IMR-90 (cell line): ENCODE results near the gene ATP8B3. TPM values are rescaled to one million over a fixed set of nuclear protein-coding genes. Genes with fewer than 3 reads are reported as not detected.

Source experiments
- ATAC-seq: fragments of 200-7000 bp; cut with Tn5 transposase; 2 replicates; pipeline ENCODE4 v1.9.1; 2020; ENCODE audit warnings: low read depth, mild to moderate bottlenecking, moderate library complexity
- BruUV-seq: library from RNA; stranded (reverse); fragments of 400-500 nt; replicated peaks from 2 replicates; lab custom pipeline; 2021; lab: Mats Ljungman, UMichigan
- CTCF ChIA-PET: fragments of 300-600 bp; formaldehyde crosslinking; extraction: SDS; loops from one replicate; lab custom pipeline; 2021; ENCODE audit warnings: antibody characterized with exemption; lab: Yijun Ruan, JAX
- POLR2A ChIA-PET: fragments of 300-600 bp; sonication (Branson Sonifier 250); formaldehyde crosslinking; loops from one replicate; lab custom pipeline; 2022; ENCODE audit warnings: antibody characterized with exemption; ENCODE audit not compliant: unreplicated experiment; lab: Charles Lee
- DNase-seq: peaks from one replicate; pipeline ENCODE4 v3.0.0; 2013
- H2AFZ ChIP-seq: replicated peaks from 2 replicates; pipeline ENCODE3; 2013; ENCODE audit warnings: low read length, mild to moderate bottlenecking; ENCODE audit not compliant: poor library complexity
- H2AK5ac ChIP-seq: 2 replicates; pipeline ENCODE4 v1.6.1; 2013; ENCODE audit warnings: low read depth, low read length, inconsistent platforms
- H2AK9ac ChIP-seq: replicated peaks from 2 replicates; pipeline ENCODE3; 2013; ENCODE audit warnings: mild to moderate bottlenecking, low read depth, low read length, moderate library complexity; ENCODE audit not compliant: poor library complexity
- H2BK120ac ChIP-seq: 2 replicates; pipeline ENCODE4 v1.6.1; 2013; ENCODE audit warnings: low read depth, low read length, inconsistent platforms
- H2BK15ac ChIP-seq: 3 replicates; pipeline ENCODE4 v1.6.1; 2013; ENCODE audit warnings: low read depth, low read length, inconsistent platforms
- H2BK20ac ChIP-seq: 2 replicates; pipeline ENCODE4 v1.6.1; 2013; ENCODE audit warnings: low read depth, mild to moderate bottlenecking, inconsistent platforms, low read length, moderate library complexity
- H2BK5ac ChIP-seq: 2 replicates; pipeline ENCODE4 v1.6.1; 2013; ENCODE audit warnings: mild to moderate bottlenecking, low read depth, low read length, inconsistent platforms; ENCODE audit not compliant: poor library complexity, severe bottlenecking
- H3K14ac ChIP-seq: replicated peaks from 2 replicates; pipeline ENCODE4 v1.6.1; 2013; ENCODE audit warnings: low read depth, low read length, inconsistent platforms
- H3K18ac ChIP-seq: 2 replicates; pipeline ENCODE4 v1.6.1; 2013; ENCODE audit warnings: low read depth, low read length, control low read depth
- H3K23ac ChIP-seq: 2 replicates; pipeline ENCODE4 v1.6.1; 2013; ENCODE audit warnings: low read depth, low read length, inconsistent platforms
- H3K27ac ChIP-seq: 2 replicates; pipeline ENCODE4 v1.5.1; 2013; ENCODE audit warnings: mild to moderate bottlenecking, control low read depth, low read length; ENCODE audit not compliant: insufficient read depth
- H3K27me3 ChIP-seq: 2 replicates; pipeline ENCODE4 v1.6.1; 2013; ENCODE audit warnings: low read length; ENCODE audit not compliant: control insufficient read depth, insufficient read depth
- H3K36me3 ChIP-seq: 2 replicates; pipeline ENCODE4 v1.6.1; 2013; ENCODE audit warnings: low read length, mixed read lengths; ENCODE audit not compliant: control insufficient read depth, insufficient read depth
- H3K4ac ChIP-seq: 2 replicates; pipeline ENCODE4 v1.6.1; 2013; ENCODE audit warnings: low read depth, low read length, inconsistent platforms
- H3K4me1 ChIP-seq: 2 replicates; pipeline ENCODE4 v1.6.1; 2013; ENCODE audit warnings: low read length, mixed read lengths; ENCODE audit not compliant: control insufficient read depth, insufficient read depth
- H3K4me2 ChIP-seq: 2 replicates; pipeline ENCODE4 v1.6.1; 2013; ENCODE audit warnings: low read depth, mild to moderate bottlenecking, control low read depth, low read length, moderate library complexity
- H3K4me3 ChIP-seq: 2 replicates; pipeline ENCODE4 v1.5.1; 2013; ENCODE audit warnings: low read depth, mild to moderate bottlenecking, control low read depth, low read length, moderate library complexity; ENCODE audit not compliant: insufficient read depth
- H3K56ac ChIP-seq: 2 replicates; pipeline ENCODE4 v1.6.1; 2013; ENCODE audit warnings: low read length, inconsistent platforms; ENCODE audit not compliant: insufficient read depth; ENCODE audit errors: extremely low read depth
- H3K79me1 ChIP-seq, 2 experiments: 2 replicates each; pipeline ENCODE4 v1.6.1; 2013; ENCODE audit warnings: low read length in 2 of 2, inconsistent platforms in 1 of 2, low read depth in 1 of 2
- H3K9ac ChIP-seq: 2 replicates; pipeline ENCODE4 v1.6.1; 2013; ENCODE audit warnings: low read depth, low read length, control low read depth
- H3K9me1 ChIP-seq: 2 replicates; pipeline ENCODE4 v1.6.1; 2013; ENCODE audit warnings: low read length, inconsistent platforms; ENCODE audit not compliant: insufficient read depth
- H3K9me3 ChIP-seq: 2 replicates; pipeline ENCODE4 v1.6.1; 2013; ENCODE audit warnings: low read length; ENCODE audit not compliant: control insufficient read depth, insufficient read depth
- H4K20me1 ChIP-seq: 2 replicates; pipeline ENCODE4 v1.6.1; 2013; ENCODE audit warnings: low read length, inconsistent platforms; ENCODE audit not compliant: insufficient read depth
- H4K5ac ChIP-seq: 2 replicates; pipeline ENCODE4 v1.6.1; 2013; ENCODE audit warnings: mild to moderate bottlenecking, low read depth, low read length, control low read depth
- H4K8ac ChIP-seq, 2 experiments: 2 replicates each; pipeline ENCODE4 v1.6.1; 2013; ENCODE audit warnings: low read depth in 2 of 2, low read length in 2 of 2, control low read depth in 1 of 2, inconsistent platforms in 1 of 2
- H4K91ac ChIP-seq: 2 replicates; pipeline ENCODE4 v1.6.1; 2013; ENCODE audit warnings: low read depth, low read length, inconsistent platforms; ENCODE audit not compliant: insufficient read depth
- BHLHE40 ChIP-seq: fragments of 150-350 bp; IDR thresholded peaks from 2 replicates; pipeline ENCODE4 v1.6.1; 2016; ENCODE audit warnings: mild to moderate bottlenecking, low read depth, low read length
- CEBPB ChIP-seq: IDR thresholded peaks from 2 replicates; pipeline ENCODE4 v1.6.1; 2012; ENCODE audit warnings: low read depth, low read length, improper control_type of control experiment
- CHD1 ChIP-seq: IDR thresholded peaks from 2 replicates; pipeline ENCODE4 v1.6.1; 2012; ENCODE audit warnings: low read depth, low read length, improper control_type of control experiment
- ELK1 ChIP-seq: fragments of 150-350 bp; IDR thresholded peaks from 2 replicates; pipeline ENCODE4 v1.6.1; 2016; ENCODE audit warnings: low read depth, mild to moderate bottlenecking, low read length, moderate library complexity, borderline replicate concordance
- FOS ChIP-seq: fragments of 150-350 bp; IDR thresholded peaks from 2 replicates; pipeline ENCODE4 v1.6.1; 2016; ENCODE audit warnings: low read depth, low read length
- MAFK ChIP-seq: IDR thresholded peaks from 2 replicates; pipeline ENCODE4 v1.6.1; 2012; ENCODE audit warnings: low read depth, low read length, improper control_type of control experiment
- MAZ ChIP-seq: IDR thresholded peaks from 2 replicates; pipeline ENCODE4 v1.6.1; 2012; ENCODE audit warnings: low read depth, mild to moderate bottlenecking, low read length, improper control_type of control experiment, moderate library complexity, borderline replicate concordance
- MXI1 ChIP-seq: IDR thresholded peaks from 2 replicates; pipeline ENCODE4 v1.6.1; 2012; ENCODE audit warnings: low read depth, mild to moderate bottlenecking, low read length, moderate library complexity, borderline replicate concordance
- NFE2L2 ChIP-seq: fragments of 150-350 bp; IDR thresholded peaks from 2 replicates; pipeline ENCODE4 v1.6.1; 2016; ENCODE audit warnings: low read depth, mild to moderate bottlenecking, low read length
- POLR2A ChIP-seq: IDR thresholded peaks from 2 replicates; pipeline ENCODE4 v1.6.1; 2012; ENCODE audit warnings: mild to moderate bottlenecking, low read depth, low read length
- RAD21 ChIP-seq: IDR thresholded peaks from 2 replicates; pipeline ENCODE4 v1.6.1; 2012; ENCODE audit warnings: low read length, improper control_type of control experiment
- RCOR1 ChIP-seq: IDR thresholded peaks from 2 replicates; pipeline ENCODE4 v1.6.1; 2012; ENCODE audit warnings: mild to moderate bottlenecking, low read length, improper control_type of control experiment; ENCODE audit not compliant: insufficient replicate concordance
- RFX5 ChIP-seq: IDR thresholded peaks from 2 replicates; pipeline ENCODE4 v1.8.0; 2012; ENCODE audit warnings: low read depth, mild to moderate bottlenecking, low read length, moderate library complexity
- SMC3 ChIP-seq: fragments of 150-350 bp; IDR thresholded peaks from 2 replicates; pipeline ENCODE4 v1.6.1; 2016; ENCODE audit warnings: low read depth, mild to moderate bottlenecking, antibody characterized with exemption, low read length, moderate library complexity
- USF2 ChIP-seq: fragments of 150-350 bp; IDR thresholded peaks from 2 replicates; pipeline ENCODE4 v1.6.1; 2017; ENCODE audit warnings: mild to moderate bottlenecking, antibody characterized with exemption, low read length, low read depth
- WGBS, 2 experiments: methylation state at CpG; one replicate each; pipeline versions ENCODE4 v1.1.5 to v1.1.7; 2013; ENCODE audit warnings: missing lambda C conversion rate in 2 of 2; ENCODE audit not compliant: insufficient read length in 1 of 2; ENCODE audit errors: extremely low coverage in 2 of 2; 5-methylcytosine and 5-hydroxymethylcytosine counted together
- dilution Hi-C: fragments of 300-500 bp; cut with HindIII; formaldehyde crosslinking; loops from one replicate; pipeline ENCODE4 v1.14.3; 2018; ENCODE audit warnings: low sequenced_read_pairs; ENCODE audit not compliant: unreplicated experiment
- in situ Hi-C: fragments of 300-500 bp; cut with MboI; formaldehyde crosslinking; loops from 3 replicates; pipeline ENCODE4 v1.14.3; 2019; ENCODE audit warnings: low sequenced_read_pairs, inconsistent platforms, mixed read lengths
- intact Hi-C: fragments of 100-400 bp; cut with micrococcal nuclease; formaldehyde crosslinking; loops from 2 replicates; pipeline ENCODE4 v1.10.0; 2022
- polyA plus RNA-seq, 3 experiments: library from polyadenylated mRNA; depleted of rRNA; stranded (reverse); fragments of >200 nt; gene quantifications; 2 replicates each; pipeline ENCODE4 v1.2.3, GENCODE V29; 2012; ENCODE audit warnings: low replicate concordance in 1 of 3
- total RNA-seq: library from RNA; depleted of rRNA; stranded (reverse); fragments of >200 nt; gene quantifications from 2 replicates; pipeline ENCODE4 v1.2.3, GENCODE V29; 2012
- TF ChIP-seq, protein P1 (sequence below): conservative IDR thresholded peaks from 2 replicates; pipeline ENCODE4 v1.5.1; 2012; ENCODE audit warnings: mild to moderate bottlenecking, low read depth, low read length, improper control_type of control experiment

ATP8B3 gene
- total and polyA plus RNA-seq, 2 of the 4 experiments (the other 2 are of a cell fraction) = 1.6 to 8.1 TPM

GRCh38 chr19:1736927-1737326 lies 75.1 kb downstream of the ATP8B3 start:
- Histone ChIP-seq H3K79me1 (no peaks in the 10 kb centered on the region), H4K91ac (no peak overlapping the region), H3K4me2 (no peak overlapping the region), H3K9me1 (no peaks in the 10 kb centered on the region), H3K9me3 (peaks cover 9% of the 10 kb centered on the region), H3K4me1 (no peaks in the 10 kb centered on the region), H3K56ac (no peak overlapping the region), H3K18ac (no peak overlapping the region), H2AK5ac (no peak overlapping the region), H3K9ac (no peak overlapping the region), H3K27me3 (peaks cover 49% of the 10 kb centered on the region), H4K20me1 (no peaks in the 10 kb centered on the region), H3K14ac (no peak overlapping the region), H2BK20ac (no peak overlapping the region), H3K27ac (no peak overlapping the region), H3K23ac (no peak overlapping the region), H2BK15ac (no peak overlapping the region), H4K8ac (no peak overlapping the region), H3K4me3 (no peak overlapping the region), H3K36me3 (no peaks in the 10 kb centered on the region), H2AFZ (no peak overlapping the region), H2BK120ac (no peak overlapping the region), H2BK5ac (no peak overlapping the region), H3K4ac (no peak overlapping the region), H4K5ac (no peak overlapping the region), H2AK9ac (no peak overlapping the region)
- no peak for TF ChIP-seq MXI1
- TF ChIP-seq NFE2L2 = no peak
- TF ChIP-seq BHLHE40 = no peak
- no peak for TF ChIP-seq RCOR1
- no peak for TF ChIP-seq USF2
- no peak for TF ChIP-seq RFX5
- TF ChIP-seq CHD1 = no peak
- no peak for TF ChIP-seq MAFK
- no peak for TF ChIP-seq SMC3
- no peak for TF ChIP-seq CEBPB
- no peak for TF ChIP-seq POLR2A
- TF ChIP-seq, protein P1, sequence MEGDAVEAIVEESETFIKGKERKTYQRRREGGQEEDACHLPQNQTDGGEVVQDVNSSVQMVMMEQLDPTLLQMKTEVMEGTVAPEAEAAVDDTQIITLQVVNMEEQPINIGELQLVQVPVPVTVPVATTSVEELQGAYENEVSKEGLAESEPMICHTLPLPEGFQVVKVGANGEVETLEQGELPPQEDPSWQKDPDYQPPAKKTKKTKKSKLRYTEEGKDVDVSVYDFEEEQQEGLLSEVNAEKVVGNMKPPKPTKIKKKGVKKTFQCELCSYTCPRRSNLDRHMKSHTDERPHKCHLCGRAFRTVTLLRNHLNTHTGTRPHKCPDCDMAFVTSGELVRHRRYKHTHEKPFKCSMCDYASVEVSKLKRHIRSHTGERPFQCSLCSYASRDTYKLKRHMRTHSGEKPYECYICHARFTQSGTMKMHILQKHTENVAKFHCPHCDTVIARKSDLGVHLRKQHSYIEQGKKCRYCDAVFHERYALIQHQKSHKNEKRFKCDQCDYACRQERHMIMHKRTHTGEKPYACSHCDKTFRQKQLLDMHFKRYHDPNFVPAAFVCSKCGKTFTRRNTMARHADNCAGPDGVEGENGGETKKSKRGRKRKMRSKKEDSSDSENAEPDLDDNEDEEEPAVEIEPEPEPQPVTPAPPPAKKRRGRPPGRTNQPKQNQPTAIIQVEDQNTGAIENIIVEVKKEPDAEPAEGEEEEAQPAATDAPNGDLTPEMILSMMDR = no peak
- no peak for TF ChIP-seq ELK1
- no peak for TF ChIP-seq RAD21
- TF ChIP-seq FOS = no peak
- no peak for TF ChIP-seq MAZ
- BruUV-seq = no TSS peak
- intact Hi-C loops (no loop called here), dilution Hi-C loops (no loop called here), in situ Hi-C loops (no loop called here)
- no peak for ATAC-seq
- no peak for DNase-seq
- WGBS, 2 experiments = 80% methylated on average over 2 of the region's 22 CpGs; no CpG with 5 or more reads in 1 of the 2 experiments
- POLR2A ChIA-PET = no interaction called here
- CTCF ChIA-PET = interaction anchor here (0.6 kb wide), 1 partner anchor 138 kb away, joined by 3 read pairs; no protein-coding TSS in a partner anchor
